ENCODE data around the gene DAPK3. TPM values are rescaled to one million over a fixed set of nuclear protein-coding genes. Genes with fewer than 3 reads are reported as not detected.
A peak's percentile ranks its signal among the peaks of the same experiment; 100 is the strongest.
"Not testable (repeated sequence)": the region's sequence is repeated elsewhere in the genome, so short reads cannot be mapped to it uniquely, and the experiment has no call there.

The DAPK3 gene
- polyA plus RNA-seq, 2 of the 4 experiments (the other 2 are of a cell fraction) = 33.0 to 54.9 TPM

DNA sequence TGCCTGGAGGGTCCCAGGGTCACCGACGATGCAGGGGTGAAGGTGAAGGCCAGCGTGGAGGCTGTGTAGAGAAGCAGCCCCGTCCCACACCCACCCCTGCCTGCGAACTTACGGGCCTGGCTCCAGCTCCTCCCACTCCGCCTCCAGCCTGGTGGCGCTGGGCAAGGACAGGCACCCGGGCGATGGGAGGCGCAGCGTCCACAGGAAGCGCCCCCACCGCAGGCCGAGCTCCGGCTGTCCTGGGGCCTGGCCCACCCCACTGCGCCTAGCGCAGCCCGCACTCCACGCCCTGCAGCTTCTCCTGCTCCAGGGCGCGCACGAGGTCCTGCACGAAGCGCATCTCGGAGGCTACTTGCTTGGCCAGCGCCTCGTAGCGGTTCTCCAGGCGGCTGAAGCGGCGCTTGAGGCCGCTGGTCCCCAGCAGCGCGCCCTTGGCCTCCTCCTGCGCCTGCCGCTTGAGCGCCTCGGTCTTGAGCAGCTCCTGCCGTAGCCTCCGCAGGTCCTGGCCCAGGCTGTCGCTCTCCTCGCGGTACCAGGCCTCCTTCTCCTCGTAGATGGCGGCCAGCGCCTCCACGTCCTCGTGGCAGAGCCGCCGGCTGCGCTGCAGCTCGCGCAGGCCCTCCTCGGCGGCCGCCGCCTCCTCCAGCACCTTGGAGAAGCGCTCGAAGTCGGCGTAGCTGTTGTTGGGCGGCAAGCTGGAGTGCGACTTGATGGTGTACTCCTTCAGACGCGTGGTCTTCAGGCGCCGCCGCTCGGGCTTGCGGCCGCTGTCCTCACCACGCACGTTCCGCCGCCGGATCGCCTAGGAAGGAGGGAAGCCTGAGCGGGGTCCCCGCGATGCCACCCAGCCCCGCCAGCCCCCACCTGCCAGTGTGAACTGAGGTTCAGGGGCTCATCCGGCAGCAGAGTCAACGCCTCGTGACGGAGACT lies 11.8 kb downstream of the DAPK3 start:
- ATAC-seq (0 out of 6 replicates have a peak, but pooled peaks of 1 of the 2 experiments have one; percentile 10), DNase-seq (ENCODE audit: low read depth in 1 of 2, low spot score in 1 of 2) (no peak), FAIRE-seq (no peak)
- Histone ChIP-seq H3K4me2 (no peak overlapping the region), H3K9me3 (no peaks in the 10 kb centered on the region), H3K27ac (no peak overlapping the region), H3K4me1 (no peaks in the 10 kb centered on the region), H3K4me3 (no peak overlapping the region)
- ChIA-PET CTCF (interaction anchor here (1.0 to 1.8 kb wide), 2 partner anchors 138 to 181 kb away, joined by 4 read pairs; no protein-coding TSS in a partner anchor), POLR2A (no interaction called here)
- TF ChIP-seq TP53 (CRISPR knock-in tag; IDR thresholded peaks at IDR 0.05) (no peak), RCOR1 (IDR thresholded peaks at IDR 0.05; ENCODE audit: low read depth, low read length) (no peak), GATA3 (IDR thresholded peaks at IDR 0.05; ENCODE audit: borderline replicate concordance) (no peak), PHF8 (IDR thresholded peaks at IDR 0.05; ENCODE audit: borderline replicate concordance, low read depth) (no peak)
- TF ChIP-seq, protein P1, sequence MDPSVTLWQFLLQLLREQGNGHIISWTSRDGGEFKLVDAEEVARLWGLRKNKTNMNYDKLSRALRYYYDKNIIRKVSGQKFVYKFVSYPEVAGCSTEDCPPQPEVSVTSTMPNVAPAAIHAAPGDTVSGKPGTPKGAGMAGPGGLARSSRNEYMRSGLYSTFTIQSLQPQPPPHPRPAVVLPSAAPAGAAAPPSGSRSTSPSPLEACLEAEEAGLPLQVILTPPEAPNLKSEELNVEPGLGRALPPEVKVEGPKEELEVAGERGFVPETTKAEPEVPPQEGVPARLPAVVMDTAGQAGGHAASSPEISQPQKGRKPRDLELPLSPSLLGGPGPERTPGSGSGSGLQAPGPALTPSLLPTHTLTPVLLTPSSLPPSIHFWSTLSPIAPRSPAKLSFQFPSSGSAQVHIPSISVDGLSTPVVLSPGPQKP (IDR thresholded peaks at IDR 0.05; ENCODE audit: low read depth, low read length) = no peak
- TF ChIP-seq, protein P2, sequence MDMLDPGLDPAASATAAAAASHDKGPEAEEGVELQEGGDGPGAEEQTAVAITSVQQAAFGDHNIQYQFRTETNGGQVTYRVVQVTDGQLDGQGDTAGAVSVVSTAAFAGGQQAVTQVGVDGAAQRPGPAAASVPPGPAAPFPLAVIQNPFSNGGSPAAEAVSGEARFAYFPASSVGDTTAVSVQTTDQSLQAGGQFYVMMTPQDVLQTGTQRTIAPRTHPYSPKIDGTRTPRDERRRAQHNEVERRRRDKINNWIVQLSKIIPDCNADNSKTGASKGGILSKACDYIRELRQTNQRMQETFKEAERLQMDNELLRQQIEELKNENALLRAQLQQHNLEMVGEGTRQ (IDR thresholded peaks at IDR 0.05) = no peak
- WGBS (ENCODE audit: missing lambda C conversion rate) = 97% methylated on average over 43 of the region's 86 CpGs

DNA sequence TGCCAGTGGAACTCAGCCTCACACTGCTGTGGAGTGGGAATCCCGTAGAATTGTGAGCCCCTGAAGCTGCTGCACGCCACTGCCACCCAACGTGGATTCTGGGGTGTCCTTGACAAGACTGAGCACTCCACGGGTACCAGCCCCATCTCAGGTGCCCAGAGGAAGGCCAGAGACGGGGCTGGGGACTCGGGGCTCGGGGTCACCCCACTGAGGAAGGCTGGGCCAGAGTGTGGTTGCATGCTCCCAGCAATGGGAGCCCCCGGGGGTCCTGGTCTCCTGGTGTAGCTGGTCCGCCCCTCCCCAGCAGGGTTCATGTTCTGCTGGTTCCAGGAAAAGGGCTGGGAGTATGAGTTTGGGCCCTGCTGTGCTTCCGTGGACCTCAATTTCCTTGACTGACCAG lies 15.2 kb downstream of the DAPK3 start:
- ATAC-seq (no peak), DNase-seq (ENCODE audit: low read depth in 1 of 2, low spot score in 1 of 2) (no peak), FAIRE-seq (no peak)
- POLR2A ChIA-PET = no interaction called here
- peaks cover 5% of the 10 kb centered on the region; the same call in 1 of the 3 replicates for H3K4me1 ChIP-seq
- no CpG with 5 or more reads among the region's 10 CpGs for WGBS (ENCODE audit: missing lambda C conversion rate)
- CTCF ChIA-PET = no interaction called here
- no peak overlapping the region for H3K27ac ChIP-seq
- no peak for TF ChIP-seq CHD4 (IDR thresholded peaks at IDR 0.05; ENCODE audit: borderline replicate concordance)
- no peak for TF ChIP-seq JUN (IDR thresholded peaks at IDR 0.05)
- TF ChIP-seq, protein P3, sequence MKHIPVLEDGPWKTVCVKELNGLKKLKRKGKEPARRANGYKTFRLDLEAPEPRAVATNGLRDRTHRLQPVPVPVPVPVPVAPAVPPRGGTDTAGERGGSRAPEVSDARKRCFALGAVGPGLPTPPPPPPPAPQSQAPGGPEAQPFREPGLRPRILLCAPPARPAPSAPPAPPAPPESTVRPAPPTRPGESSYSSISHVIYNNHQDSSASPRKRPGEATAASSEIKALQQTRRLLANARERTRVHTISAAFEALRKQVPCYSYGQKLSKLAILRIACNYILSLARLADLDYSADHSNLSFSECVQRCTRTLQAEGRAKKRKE (CRISPR knock-in tag; IDR thresholded peaks at IDR 0.05; ENCODE audit: low read depth) = no peak
- TF ChIP-seq, protein P4, sequence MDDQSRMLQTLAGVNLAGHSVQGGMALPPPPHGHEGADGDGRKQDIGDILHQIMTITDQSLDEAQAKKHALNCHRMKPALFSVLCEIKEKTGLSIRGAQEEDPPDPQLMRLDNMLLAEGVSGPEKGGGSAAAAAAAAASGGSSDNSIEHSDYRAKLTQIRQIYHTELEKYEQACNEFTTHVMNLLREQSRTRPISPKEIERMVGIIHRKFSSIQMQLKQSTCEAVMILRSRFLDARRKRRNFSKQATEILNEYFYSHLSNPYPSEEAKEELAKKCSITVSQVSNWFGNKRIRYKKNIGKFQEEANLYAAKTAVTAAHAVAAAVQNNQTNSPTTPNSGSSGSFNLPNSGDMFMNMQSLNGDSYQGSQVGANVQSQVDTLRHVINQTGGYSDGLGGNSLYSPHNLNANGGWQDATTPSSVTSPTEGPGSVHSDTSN (IDR thresholded peaks at IDR 0.05) = no peak
- TF ChIP-seq CEBPB (IDR thresholded peaks at IDR 0.05) = no peak
- no peak for TF ChIP-seq POLR2AphosphoS2 (conservative IDR thresholded peaks at IDR 0.05; ENCODE audit: low read length)
- H3K9me3 ChIP-seq = no peaks in the 10 kb centered on the region
- H3K4me2 ChIP-seq = no peak overlapping the region
- no peak overlapping the region for H3K4me3 ChIP-seq

DNA sequence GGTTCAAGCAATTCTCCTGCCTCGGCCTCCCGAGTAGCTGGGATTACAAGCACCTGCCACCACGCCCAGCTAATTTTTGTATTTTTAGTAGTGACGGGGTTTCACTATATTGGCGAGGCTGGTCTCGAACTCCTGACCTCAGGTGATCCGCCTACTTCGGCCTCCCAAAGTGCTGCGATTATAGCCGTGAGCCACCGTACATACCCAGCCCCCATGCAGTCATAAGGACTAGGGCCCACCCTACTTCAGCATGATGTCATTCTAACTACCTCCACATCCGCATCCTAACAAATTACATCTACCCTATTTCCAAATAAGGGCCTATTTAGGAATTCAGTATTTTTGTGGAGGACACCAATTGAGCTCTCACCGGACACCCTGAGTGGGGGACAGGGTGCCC lies 15.6 kb downstream of the DAPK3 start:
- H3K4me1 ChIP-seq; H3K4me3 ChIP-seq; POLR2A ChIA-PET; H3K9me3 ChIP-seq; DNase-seq (ENCODE audit: low read depth in 1 of 2, low spot score in 1 of 2); H3K4me2 ChIP-seq; H3K27ac ChIP-seq; ATAC-seq; FAIRE-seq: not testable (repeated sequence)
- 91% methylated on average over 12 of the region's 13 CpGs for WGBS (ENCODE audit: missing lambda C conversion rate)
- 0 out of 2 replicates have a peak, but pooled peaks have one; percentile 26 for TF ChIP-seq POLR2AphosphoS2 (conservative IDR thresholded peaks at IDR 0.05; ENCODE audit: low read length)
- CTCF ChIA-PET = interaction anchor here (1.0 kb wide), 1 partner anchor 134 kb away, joined by 4 read pairs; no protein-coding TSS in a partner anchor

DNA sequence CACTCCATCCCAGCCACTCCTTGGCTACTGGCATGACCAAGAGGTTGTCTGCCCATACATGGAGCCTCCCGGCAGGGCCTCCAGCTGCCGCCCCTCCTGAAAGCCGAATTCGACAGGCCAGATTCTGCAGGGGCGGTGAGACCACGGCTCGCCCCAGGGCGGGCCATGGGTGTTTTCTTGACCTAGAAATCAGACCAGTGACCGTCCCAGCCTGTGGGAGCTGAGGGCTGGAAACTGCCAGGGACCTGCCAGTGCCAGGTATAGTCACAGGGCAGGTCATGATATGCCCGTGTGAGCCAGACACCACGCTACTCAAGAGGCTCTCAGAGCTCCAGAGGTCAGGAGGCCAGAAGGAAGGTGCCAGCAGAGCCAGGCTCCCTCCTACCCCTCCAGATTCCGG lies 16.8 kb downstream of the DAPK3 start:
- no peak for TF ChIP-seq BHLHE40 (IDR thresholded peaks at IDR 0.05; ENCODE audit: low read depth, low read length)
- no peak for TF ChIP-seq TFCP2L1 (CRISPR knock-in tag; IDR thresholded peaks at IDR 0.05)
- TF ChIP-seq KDM5A (IDR thresholded peaks at IDR 0.05) = no peak
- no peak for TF ChIP-seq CHD4 (IDR thresholded peaks at IDR 0.05; ENCODE audit: borderline replicate concordance)
- no peak for TF ChIP-seq PHF8 (IDR thresholded peaks at IDR 0.05; ENCODE audit: borderline replicate concordance, low read depth)
- TF ChIP-seq CBX2 (IDR thresholded peaks at IDR 0.05; ENCODE audit: borderline replicate concordance, low read depth) = no peak
- Histone ChIP-seq H3K4me3 (no peak overlapping the region), H3K4me2 (no peak overlapping the region), H3K27ac (no peak overlapping the region), H3K4me1 (peaks cover 5% of the 10 kb centered on the region; the same call in 1 of the 3 replicates), H3K9me3 (no peaks in the 10 kb centered on the region)
- CTCF ChIA-PET = interaction anchor here (0.6 to 1.0 kb wide), 3 partner anchors 15 to 250 kb away, joined by 3 to 4 read pairs (median 3); no protein-coding TSS in a partner anchor
- no peak for DNase-seq (ENCODE audit: low read depth in 1 of 2, low spot score in 1 of 2)
- ATAC-seq = peak; percentile 25 to 40; a peak in 3 of 6 replicates
- WGBS (ENCODE audit: missing lambda C conversion rate) = 91% methylated on average over 11 of the region's 12 CpGs
- POLR2A ChIA-PET = no interaction called here
- no peak for FAIRE-seq

DNA sequence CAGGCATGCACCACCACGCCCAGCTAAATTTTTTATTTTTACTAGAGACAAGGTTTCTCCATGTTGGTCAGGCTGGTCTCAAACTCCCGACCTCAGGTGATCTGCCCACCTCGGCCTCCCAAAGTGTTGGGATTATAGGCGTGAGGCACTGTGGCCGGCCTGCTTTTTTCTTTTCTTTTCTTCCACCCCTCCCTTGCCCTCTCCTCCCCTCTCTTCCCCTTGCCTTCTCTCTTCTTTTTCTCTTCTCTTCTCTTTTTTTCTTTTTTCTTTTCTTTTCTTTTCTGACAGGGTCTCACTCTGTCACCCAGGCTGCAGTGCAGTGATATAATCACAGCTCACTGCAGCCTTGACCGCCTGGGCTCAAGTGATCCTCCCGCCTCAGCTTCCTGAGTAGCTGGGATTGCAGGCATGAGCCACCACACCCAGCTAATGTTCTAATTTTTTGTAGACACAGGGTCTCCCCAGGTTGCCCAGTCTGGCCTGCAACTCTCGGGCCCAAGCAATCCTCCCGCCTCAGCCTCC lies 18.1 kb downstream of the DAPK3 start:
- 92% methylated on average over 9 of the region's 9 CpGs for WGBS (ENCODE audit: missing lambda C conversion rate)
- H3K27ac ChIP-seq; FAIRE-seq; H3K4me2 ChIP-seq; ATAC-seq; H3K4me3 ChIP-seq; POLR2A ChIA-PET; H3K4me1 ChIP-seq; DNase-seq (ENCODE audit: low read depth in 1 of 2, low spot score in 1 of 2); H3K9me3 ChIP-seq: not testable (repeated sequence)
- CTCF ChIA-PET = interaction anchor here (0.8 to 1.0 kb wide), 2 partner anchors 16 to 291 kb away, joined by 3 read pairs; no protein-coding TSS in a partner anchor
